Testis (tissue), 2 donors: ENCODE measurements around the gene VWA3B.

ENCODE experiments used
- POLR2A ChIP-seq: fragments of 450-650 bp; IDR thresholded peaks from one replicate; pipeline ENCODE4 v1.6.1; 2017; ENCODE audit warnings: antibody characterized with exemption, mild to moderate bottlenecking, moderate library complexity
- TF ChIP-seq, protein P1 (sequence below), 3 experiments: fragments of 450-650 bp in 2 of 3; fragments of 200-600 bp in 1 of 3; sonication (generic) in 1 of 3; IDR thresholded peaks; one replicate each; pipeline ENCODE4 v1.5.1; 2016 to 2019; ENCODE audit warnings: antibody characterized with exemption in 3 of 3, mild to moderate bottlenecking in 2 of 3, moderate library complexity in 1 of 3

GRCh38 chr2:98089941-98090340, 3.0 kb downstream of the VWA3B start:
- TF ChIP-seq POLR2A = no peak
- TF ChIP-seq, protein P1, sequence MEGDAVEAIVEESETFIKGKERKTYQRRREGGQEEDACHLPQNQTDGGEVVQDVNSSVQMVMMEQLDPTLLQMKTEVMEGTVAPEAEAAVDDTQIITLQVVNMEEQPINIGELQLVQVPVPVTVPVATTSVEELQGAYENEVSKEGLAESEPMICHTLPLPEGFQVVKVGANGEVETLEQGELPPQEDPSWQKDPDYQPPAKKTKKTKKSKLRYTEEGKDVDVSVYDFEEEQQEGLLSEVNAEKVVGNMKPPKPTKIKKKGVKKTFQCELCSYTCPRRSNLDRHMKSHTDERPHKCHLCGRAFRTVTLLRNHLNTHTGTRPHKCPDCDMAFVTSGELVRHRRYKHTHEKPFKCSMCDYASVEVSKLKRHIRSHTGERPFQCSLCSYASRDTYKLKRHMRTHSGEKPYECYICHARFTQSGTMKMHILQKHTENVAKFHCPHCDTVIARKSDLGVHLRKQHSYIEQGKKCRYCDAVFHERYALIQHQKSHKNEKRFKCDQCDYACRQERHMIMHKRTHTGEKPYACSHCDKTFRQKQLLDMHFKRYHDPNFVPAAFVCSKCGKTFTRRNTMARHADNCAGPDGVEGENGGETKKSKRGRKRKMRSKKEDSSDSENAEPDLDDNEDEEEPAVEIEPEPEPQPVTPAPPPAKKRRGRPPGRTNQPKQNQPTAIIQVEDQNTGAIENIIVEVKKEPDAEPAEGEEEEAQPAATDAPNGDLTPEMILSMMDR (IDR thresholded peaks at IDR 0.05) = no peak
